HG02588 (cell line): ENCODE measurements around the gene ZSCAN22.
"Not testable (repeated sequence)": the region's sequence is repeated elsewhere in the genome, so short reads cannot be mapped to it uniquely, and the experiment has no call there.

Experiments used
- ATAC-seq: cut with Tn5 transposase; IDR thresholded peaks from one replicate; pipeline ENCODE4 v1.9.1; 2021; ENCODE audit warnings: mild to moderate bottlenecking, moderate library complexity; ENCODE audit not compliant: unreplicated experiment

Gene ZSCAN22

GRCh38 chr19:58326914-58327726, at the start of gene ZSCAN22:
Gene ZSCAN22, plus strand, starts transcription at chr19:58326994. Its CDS starts 7,809 bp downstream, at chr19:58334803.
- peak; percentile 86 for ATAC-seq

GRCh38 chr19:58277197-58277596, 49.6 kb upstream of the ZSCAN22 start:
- ATAC-seq: no peak

DNA sequence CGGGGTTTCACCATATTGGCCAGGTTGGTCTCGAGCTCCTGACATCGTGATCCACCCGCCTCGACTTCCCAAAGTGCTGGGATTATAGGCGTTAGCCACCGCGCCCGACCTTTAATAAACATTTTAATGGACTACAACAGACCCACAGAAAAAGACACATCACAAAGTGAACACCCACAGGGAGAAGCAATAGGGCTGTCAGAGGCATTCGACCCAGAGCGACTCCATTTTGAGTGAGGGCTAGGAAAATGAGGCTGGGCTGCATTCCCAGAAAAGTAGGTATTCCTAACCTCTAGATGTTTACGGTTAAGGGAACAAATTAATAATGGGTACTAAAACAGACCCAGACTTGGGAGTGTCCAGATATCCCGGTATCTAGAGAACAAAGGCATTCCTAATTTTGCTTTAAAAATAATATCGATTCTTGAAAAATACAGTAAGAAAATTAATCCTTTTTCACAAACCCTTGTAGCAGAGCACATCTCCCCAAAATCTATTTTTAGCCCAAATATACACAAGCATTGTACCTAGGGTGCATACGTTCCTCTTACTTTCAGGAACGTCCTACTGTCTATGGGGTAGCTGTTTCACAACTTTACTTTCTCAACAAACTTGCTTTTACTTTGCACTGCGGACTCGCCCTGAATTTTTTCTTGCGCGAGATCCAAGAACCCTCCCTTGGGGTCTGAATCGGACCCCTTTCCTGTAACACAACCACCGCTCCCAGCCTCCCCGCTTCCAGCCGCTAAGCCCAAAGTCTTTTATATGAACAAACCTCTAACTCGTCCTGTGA, 48.9 kb upstream of the ZSCAN22 start:
- no peak for ATAC-seq

- ATAC-seq: peak; percentile 96
These were observed 48.2 kb upstream of the ZSCAN22 start, which contains the start of gene ZNF8 for GRCh38 chr19:58278541-58279041. Gene ZNF8, plus strand, starts transcription at chr19:58278955. Its CDS starts 127 bp downstream, at chr19:58279082.

- peak; percentile 36 for ATAC-seq
These were observed 47.5 kb upstream of the ZSCAN22 start for GRCh38 chr19:58279042-58279924.

DNA sequence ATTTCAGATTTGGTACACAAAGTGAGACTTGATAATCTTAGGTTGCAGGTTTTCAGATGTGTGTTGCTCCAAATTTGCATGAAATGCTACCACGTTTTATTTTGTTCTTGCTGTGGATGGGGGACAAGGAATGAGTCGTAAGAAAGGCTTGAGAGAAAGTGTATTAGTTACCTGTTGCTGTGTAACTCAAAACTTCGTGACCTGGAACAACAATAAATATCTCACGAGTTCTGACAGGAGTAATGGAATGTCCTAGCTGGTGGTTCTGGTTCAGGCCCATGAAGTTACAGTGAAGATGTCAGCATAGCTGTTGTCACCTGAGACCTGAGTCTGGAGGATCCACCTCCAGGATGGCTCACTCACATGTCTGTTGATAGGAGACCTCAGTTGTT, 46.9 kb upstream of the ZSCAN22 start:
- no peak for ATAC-seq

- ATAC-seq: no peak
These were observed 42.6 kb upstream of the ZSCAN22 start for GRCh38 chr19:58284199-58284598.

- ATAC-seq: no peak
These were observed 34.9 kb upstream of the ZSCAN22 start for GRCh38 chr19:58291943-58292342.

DNA sequence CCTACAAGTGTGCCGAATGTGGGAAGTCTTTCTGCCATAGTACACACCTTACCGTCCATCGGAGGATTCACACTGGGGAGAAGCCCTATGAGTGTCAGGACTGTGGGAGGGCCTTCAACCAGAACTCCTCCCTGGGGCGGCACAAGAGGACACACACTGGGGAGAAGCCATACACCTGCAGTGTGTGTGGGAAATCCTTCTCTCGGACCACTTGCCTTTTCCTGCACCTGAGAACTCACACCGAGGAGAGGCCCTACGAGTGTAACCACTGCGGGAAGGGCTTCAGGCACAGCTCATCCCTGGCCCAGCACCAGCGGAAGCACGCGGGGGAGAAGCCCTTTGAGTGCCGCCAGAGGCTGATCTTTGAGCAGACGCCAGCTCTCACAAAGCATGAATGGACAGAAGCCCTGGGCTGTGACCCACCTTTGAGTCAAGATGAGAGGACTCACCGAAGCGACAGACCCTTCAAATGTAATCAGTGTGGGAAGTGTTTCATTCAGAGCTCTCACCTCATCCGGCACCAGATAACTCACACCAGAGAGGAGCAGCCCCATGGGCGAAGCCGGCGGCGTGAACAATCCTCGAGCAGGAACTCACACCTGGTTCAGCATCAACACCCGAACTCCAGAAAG, 31.9 kb upstream of the ZSCAN22 start:
- no peak for ATAC-seq

DNA sequence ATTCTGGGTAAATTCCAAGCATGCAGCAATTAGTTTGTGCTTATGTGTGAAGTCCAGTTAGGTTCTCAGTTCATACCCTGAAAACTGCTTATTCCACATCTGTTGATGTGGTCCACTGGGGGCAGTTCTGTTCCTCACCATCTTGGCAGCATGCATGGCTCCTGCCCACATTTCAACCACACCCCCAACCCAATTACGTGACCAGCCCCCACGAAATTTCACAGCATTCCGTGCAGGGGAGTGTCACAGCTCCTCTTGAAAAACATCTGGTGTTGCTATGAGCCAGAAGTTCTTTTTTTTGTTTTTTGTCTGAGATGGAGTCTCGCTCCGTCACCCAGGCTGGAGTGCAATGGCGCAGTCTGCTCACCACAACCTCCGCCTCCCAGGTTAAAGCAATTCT, 30.7 kb upstream of the ZSCAN22 start:
- ATAC-seq: no peak

DNA sequence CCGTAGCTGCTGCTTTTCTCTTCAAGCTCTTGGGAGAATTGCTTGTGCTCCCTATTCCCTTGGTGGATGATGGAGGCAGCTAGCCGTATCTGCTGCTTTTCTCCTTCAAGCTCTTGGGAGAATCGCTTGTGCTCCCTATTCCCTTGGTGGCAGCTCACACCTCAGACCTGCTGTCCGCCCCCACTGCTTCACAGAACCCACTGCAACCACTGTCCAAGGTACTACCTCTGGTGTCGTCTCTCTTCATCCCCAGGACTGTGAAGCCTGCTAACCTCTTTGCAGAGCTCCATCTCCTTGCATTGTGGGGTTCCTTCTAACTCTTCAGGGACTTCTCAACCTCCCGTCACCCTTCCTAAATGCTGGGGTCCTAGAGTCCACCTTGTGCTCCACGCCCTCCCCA, 26.2 kb upstream of the ZSCAN22 start:
- ATAC-seq: no peak

DNA sequence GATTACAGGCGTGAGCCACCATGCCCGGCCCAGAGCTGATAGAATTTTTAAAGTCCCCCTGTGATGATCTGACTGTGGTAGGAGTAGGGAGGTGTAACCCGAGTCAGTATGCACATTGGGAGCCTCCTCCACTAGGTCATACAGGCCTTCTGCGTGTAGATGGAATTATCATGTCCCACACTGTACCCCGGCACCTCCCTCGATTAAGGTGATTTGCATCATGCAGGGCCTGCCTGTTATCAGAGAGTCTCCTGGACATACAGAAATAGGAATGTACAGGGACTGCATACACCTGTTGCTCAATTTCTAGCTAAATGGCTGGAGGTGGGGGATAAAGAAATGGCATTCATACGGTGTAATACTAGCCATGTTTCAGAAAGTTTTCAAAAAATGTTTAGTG, 22.5 kb upstream of the ZSCAN22 start:
- ATAC-seq: no peak

DNA sequence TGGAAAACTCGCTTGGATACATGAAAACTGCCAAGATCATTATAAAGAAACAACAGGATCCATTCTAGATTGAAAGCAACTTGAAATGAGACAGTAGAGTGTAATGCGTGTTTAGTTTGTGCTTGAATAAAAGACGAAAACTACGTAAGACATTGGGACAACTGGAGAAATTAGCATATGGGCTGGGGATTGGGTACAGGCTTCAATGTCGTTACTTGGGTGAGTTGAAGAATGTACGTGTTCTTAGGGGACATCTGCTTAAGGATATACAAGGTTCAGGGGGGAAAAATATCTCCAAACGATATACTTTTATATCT, 22.1 kb upstream of the ZSCAN22 start:
- ATAC-seq: no peak

- peak; percentile 94 for ATAC-seq
These were observed 21.5 kb upstream of the ZSCAN22 start, which contains the start of gene ERVK3-1 for GRCh38 chr19:58305065-58305931. Gene ERVK3-1, plus strand, starts transcription at chr19:58305377. Its CDS starts 6,792 bp downstream, at chr19:58312169.

DNA sequence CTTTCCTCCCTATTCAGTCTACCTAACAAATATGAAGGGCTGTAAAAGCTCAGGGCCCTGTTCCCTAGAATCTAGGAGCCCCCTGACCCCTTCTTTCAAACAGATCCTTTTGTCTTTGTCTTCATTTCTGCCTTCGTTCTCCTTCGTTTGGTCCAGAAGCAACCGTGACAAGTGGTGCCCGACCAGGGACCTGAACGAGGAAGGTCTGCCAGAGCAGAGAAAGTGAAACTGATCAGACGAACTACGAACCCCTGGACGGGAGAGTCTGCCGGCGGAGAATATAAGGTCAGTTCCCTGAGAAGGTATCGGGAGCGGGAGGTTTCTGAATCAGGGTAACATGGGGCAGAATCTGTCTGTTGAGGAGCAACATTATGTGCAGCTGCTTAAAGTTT, 20.9 kb upstream of the ZSCAN22 start:
- ATAC-seq: no peak

DNA sequence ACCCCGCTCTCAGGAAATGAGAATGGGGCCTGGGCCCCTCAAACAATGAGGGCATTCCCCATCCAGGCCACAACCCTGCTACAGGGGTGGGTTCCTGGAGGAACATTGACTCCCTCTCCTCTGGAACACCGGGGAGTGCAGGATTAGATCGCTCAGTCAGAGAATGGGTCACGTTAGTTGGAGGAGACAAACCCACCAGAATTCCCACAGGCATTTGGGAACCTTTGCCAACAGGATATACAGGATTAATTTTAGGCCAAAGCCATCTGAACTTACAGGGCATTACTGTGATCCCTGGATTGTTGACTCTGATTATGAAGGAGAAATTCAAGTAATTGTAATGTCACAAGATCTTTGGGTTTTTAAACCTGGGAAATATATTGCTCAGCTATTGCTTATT, 19.1 kb upstream of the ZSCAN22 start:
- no peak for ATAC-seq

DNA sequence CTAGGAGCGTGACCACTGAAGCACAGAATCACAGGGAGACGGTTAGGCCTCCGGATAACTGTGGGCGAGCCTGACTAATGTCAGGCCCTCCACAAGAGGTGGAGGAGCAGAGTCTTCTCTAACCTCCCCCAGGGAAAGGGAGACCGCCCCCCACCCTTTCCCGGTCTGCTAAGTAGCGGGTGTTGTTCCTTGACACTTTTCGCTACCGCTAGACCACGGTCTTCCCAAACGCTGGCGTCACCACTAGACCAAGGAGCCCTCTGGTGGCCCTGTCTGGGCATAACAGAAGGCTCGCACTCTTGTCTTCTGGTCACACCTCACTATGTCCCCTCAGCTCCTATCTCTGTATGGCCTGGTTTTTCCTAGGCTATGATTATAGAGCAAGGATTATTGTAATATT, 16.1 kb upstream of the ZSCAN22 start:
- not testable (repeated sequence) for ATAC-seq

GRCh38 chr19:58311345-58311865, 15.4 kb upstream of the ZSCAN22 start:
- no peak for ATAC-seq

DNA sequence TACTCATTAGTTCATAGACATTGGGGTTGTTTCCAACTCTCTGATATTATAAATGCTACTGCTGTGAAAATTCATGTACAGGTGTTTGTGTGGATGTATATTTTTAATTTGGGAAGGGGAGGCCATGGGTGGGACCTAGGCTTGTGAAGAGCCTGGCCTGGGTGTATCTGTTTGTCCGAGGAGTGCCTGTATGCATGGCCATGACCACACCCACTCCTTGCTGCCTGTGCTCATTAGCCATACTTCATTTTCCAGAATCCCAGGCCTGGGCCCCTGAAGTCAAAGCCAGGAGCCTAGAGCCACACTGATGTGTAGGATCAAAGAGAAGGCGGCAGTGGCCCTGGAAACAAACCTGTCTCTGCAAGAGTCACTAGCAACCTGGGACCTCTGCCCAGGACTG, 11.2 kb upstream of the ZSCAN22 start:
- no peak for ATAC-seq
